ENCODE data around the gene TMEM132A.

TMEM132A gene

GRCh38 chr11:60937144-60937527, 12.9 kb downstream of the TMEM132A start:
- no peak for TF ChIP-seq CTCF (IDR thresholded peaks at IDR 0.05)

GRCh38 chr11:60937811-60938210, 13.6 kb downstream of the TMEM132A start:
- TF ChIP-seq CTCF (IDR thresholded peaks at IDR 0.05), result no peak

- no peak for TF ChIP-seq CTCF (IDR thresholded peaks at IDR 0.05)
Measured at GRCh38 chr11:60938500-60938899, 14.2 kb downstream of the TMEM132A start.

GRCh38 chr11:60939301-60939700, 15.0 kb downstream of the TMEM132A start:
- TF ChIP-seq CTCF (IDR thresholded peaks at IDR 0.05), result no peak

GRCh38 chr11:60939855-60940254, 15.6 kb downstream of the TMEM132A start:
- TF ChIP-seq CTCF (IDR thresholded peaks at IDR 0.05), result no peak

GRCh38 chr11:60941371-60942119, 17.3 kb downstream of the TMEM132A start:
- TF ChIP-seq CTCF (IDR thresholded peaks at IDR 0.05), result no peak

- TF ChIP-seq CTCF (IDR thresholded peaks at IDR 0.05), result no peak
Measured at GRCh38 chr11:60942219-60942618, 18.0 kb downstream of the TMEM132A start.
